Panc1 (cell line): ENCODE data around the gene WNK4.

Source experiments
- POLR2AphosphoS5 ChIP-seq: IDR thresholded peaks from 2 replicates; pipeline ENCODE4 v1.6.1; 2012; ENCODE audit warnings: mild to moderate bottlenecking, low read depth, low read length, moderate library complexity
- TCF7L2 ChIP-seq: IDR thresholded peaks from 2 replicates; pipeline ENCODE4 v1.6.1; 2011; ENCODE audit warnings: mild to moderate bottlenecking, low read depth, low read length, inconsistent platforms
- TF ChIP-seq, protein P1 (sequence below), 2 experiments: IDR thresholded peaks; 2 replicates each; pipeline ENCODE4 v1.6.1; 2011 to 2012; ENCODE audit warnings: low read depth in 2 of 2, control low read depth in 1 of 2, low read length in 1 of 2, mild to moderate bottlenecking in 1 of 2, moderate library complexity in 1 of 2; ENCODE audit not compliant: insufficient read depth in 1 of 2
- TF ChIP-seq, protein P2 (sequence below): fragments of 450-650 bp; IDR thresholded peaks from 2 replicates; pipeline ENCODE4 v1.5.1; 2017; ENCODE audit warnings: mild to moderate bottlenecking

DNA sequence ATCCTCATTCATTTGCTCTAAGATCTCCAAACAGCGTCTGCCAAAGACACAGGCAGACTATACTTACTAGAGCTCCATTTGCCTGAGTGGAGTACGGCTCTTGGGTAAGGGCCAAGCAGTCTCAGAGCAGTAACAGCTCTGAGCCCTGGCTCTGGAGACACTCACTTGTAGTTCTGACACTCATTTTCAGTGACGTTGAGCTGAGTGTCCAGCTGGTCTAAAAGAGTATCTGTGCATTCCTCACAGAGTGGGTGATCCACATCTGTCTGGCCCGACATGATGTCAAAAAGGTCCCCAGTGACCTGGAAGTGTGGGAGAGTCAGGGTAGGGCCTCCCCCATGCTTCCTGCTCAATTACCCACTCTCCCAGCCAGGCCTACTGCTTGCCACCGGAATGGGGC is 38.0 kb downstream of the WNK4 start:
- TF ChIP-seq, protein P1, sequence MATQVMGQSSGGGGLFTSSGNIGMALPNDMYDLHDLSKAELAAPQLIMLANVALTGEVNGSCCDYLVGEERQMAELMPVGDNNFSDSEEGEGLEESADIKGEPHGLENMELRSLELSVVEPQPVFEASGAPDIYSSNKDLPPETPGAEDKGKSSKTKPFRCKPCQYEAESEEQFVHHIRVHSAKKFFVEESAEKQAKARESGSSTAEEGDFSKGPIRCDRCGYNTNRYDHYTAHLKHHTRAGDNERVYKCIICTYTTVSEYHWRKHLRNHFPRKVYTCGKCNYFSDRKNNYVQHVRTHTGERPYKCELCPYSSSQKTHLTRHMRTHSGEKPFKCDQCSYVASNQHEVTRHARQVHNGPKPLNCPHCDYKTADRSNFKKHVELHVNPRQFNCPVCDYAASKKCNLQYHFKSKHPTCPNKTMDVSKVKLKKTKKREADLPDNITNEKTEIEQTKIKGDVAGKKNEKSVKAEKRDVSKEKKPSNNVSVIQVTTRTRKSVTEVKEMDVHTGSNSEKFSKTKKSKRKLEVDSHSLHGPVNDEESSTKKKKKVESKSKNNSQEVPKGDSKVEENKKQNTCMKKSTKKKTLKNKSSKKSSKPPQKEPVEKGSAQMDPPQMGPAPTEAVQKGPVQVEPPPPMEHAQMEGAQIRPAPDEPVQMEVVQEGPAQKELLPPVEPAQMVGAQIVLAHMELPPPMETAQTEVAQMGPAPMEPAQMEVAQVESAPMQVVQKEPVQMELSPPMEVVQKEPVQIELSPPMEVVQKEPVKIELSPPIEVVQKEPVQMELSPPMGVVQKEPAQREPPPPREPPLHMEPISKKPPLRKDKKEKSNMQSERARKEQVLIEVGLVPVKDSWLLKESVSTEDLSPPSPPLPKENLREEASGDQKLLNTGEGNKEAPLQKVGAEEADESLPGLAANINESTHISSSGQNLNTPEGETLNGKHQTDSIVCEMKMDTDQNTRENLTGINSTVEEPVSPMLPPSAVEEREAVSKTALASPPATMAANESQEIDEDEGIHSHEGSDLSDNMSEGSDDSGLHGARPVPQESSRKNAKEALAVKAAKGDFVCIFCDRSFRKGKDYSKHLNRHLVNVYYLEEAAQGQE (IDR thresholded peaks at IDR 0.05; ENCODE audit: insufficient read depth in 1 of 2, low read depth in 2 of 2, low read length in 1 of 2), result no peak
- TF ChIP-seq, protein P2, sequence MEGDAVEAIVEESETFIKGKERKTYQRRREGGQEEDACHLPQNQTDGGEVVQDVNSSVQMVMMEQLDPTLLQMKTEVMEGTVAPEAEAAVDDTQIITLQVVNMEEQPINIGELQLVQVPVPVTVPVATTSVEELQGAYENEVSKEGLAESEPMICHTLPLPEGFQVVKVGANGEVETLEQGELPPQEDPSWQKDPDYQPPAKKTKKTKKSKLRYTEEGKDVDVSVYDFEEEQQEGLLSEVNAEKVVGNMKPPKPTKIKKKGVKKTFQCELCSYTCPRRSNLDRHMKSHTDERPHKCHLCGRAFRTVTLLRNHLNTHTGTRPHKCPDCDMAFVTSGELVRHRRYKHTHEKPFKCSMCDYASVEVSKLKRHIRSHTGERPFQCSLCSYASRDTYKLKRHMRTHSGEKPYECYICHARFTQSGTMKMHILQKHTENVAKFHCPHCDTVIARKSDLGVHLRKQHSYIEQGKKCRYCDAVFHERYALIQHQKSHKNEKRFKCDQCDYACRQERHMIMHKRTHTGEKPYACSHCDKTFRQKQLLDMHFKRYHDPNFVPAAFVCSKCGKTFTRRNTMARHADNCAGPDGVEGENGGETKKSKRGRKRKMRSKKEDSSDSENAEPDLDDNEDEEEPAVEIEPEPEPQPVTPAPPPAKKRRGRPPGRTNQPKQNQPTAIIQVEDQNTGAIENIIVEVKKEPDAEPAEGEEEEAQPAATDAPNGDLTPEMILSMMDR, result no peak
- TF ChIP-seq POLR2AphosphoS5 (no peak), TCF7L2 (no peak)
